K562 (cell line): ENCODE measurements around the gene ZNF862. TPM values are rescaled to one million over a fixed set of nuclear protein-coding genes. Genes with fewer than 3 reads are reported as not detected.

ENCODE experiments used
- ARID1B ChIP-seq: fragments of 450-650 bp; IDR thresholded peaks from 2 replicates; pipeline ENCODE4 v1.6.1; 2016; ENCODE audit warnings: antibody characterized with exemption, mild to moderate bottlenecking, inconsistent platforms
- CEBPB ChIP-seq: fragments of 450-650 bp; IDR thresholded peaks from 2 replicates; pipeline ENCODE4 v1.6.1; 2016; ENCODE audit warnings: missing genetic modification characterization, missing compliant biosample characterization
- LARP7 ChIP-seq: fragments of 450-650 bp; IDR thresholded peaks from 2 replicates; pipeline ENCODE4 v1.6.1; 2016
- POLR2AphosphoS5 ChIP-seq: IDR thresholded peaks from 2 replicates; pipeline ENCODE4 v1.6.1; 2011; ENCODE audit warnings: mild to moderate bottlenecking, low read depth, low read length, moderate library complexity; ENCODE audit not compliant: control insufficient read depth, insufficient read depth
- POLR2B ChIP-seq: fragments of 450-650 bp; IDR thresholded peaks from 2 replicates; pipeline ENCODE4 v1.6.1; 2018; ENCODE audit warnings: low read depth; ENCODE audit not compliant: partially characterized antibody
- REST ChIP-seq, 2 experiments: fragments of 450-650 bp; formaldehyde crosslinking in 1 of 2; IDR thresholded peaks; 2 replicates each; pipeline versions ENCODE4 v1.4.0 to v1.6.1; 2014 to 2020; ENCODE audit warnings: mild to moderate bottlenecking in 2 of 2, borderline replicate concordance in 1 of 2, low read depth in 1 of 2
- SRSF7 ChIP-seq: fragments of 200-400 bp; formaldehyde crosslinking; optimal IDR thresholded peaks from 2 replicates; pipeline ENCODE3; 2017; ENCODE audit warnings: mild to moderate bottlenecking, low read depth, low read length
- ZNF512 ChIP-seq: IDR thresholded peaks from 2 replicates; pipeline ENCODE4 v1.6.1; 2016; ENCODE audit warnings: missing genetic modification characterization, missing compliant biosample characterization
- polyA plus RNA-seq, 8 experiments: library from polyadenylated mRNA; depleted of rRNA in 4 of 8; stranded (reverse) in 5 of 8; unstranded in 3 of 8; fragments of >200 nt; fragmentation: Nextera tagmentation in 2 of 8; fragmentation: Illumina TruSeq in 1 of 8; extraction: Ambion mirVana in 2 of 8; extraction: Trizol in 1 of 8; gene quantifications; 2 replicates each; pipeline versions ENCODE4 v1.2.1 to v1.2.3, GENCODE V29; 2011 to 2014; ENCODE audit warnings: inconsistent platforms in 1 of 8, missing spikeins in 1 of 8
- total RNA-seq, 7 experiments: library from RNA; depleted of rRNA in 6 of 7; stranded (reverse); fragments of >200 nt in 6 of 7; fragmentation: Illumina TruSeq in 2 of 7; extraction: Trizol in 2 of 7; gene quantifications; 2 replicates each; pipeline versions ENCODE4 v1.2.1 to v1.2.3, GENCODE V29; 2011 to 2021; ENCODE audit warnings: low replicate concordance in 1 of 7

Gene ZNF862
- total and polyA plus RNA-seq, 9 of the 15 experiments (the other 6 are each of a cell fraction or from before 2014, with no cell fraction given): 1.1 to 3.9 (median 2.6) TPM

- TF ChIP-seq REST (IDR thresholded peaks at IDR 0.05; ENCODE audit: borderline replicate concordance): no peak
- no peak for TF ChIP-seq REST (CRISPR knock-in tag; IDR thresholded peaks at IDR 0.05; ENCODE audit: low read depth)
- no peak for TF ChIP-seq CEBPB (tag)
- TF ChIP-seq SRSF7: no peak
- TF ChIP-seq ZNF512 (tag): no peak
- TF ChIP-seq ARID1B: no peak
- no peak for TF ChIP-seq LARP7
- TF ChIP-seq POLR2AphosphoS5: no peak
- TF ChIP-seq POLR2B: no peak
- TF ChIP-seq, all 486 proteins: peak for 0
Measured at GRCh38 chr7:149831741-149832219, 6.4 kb upstream of the ZNF862 start (continued).
